HepG2 (cell line): Measurements from ENCODE around the gene MAD2L2. TPM values are rescaled to one million over a fixed set of nuclear protein-coding genes. Genes with fewer than 3 reads are reported as not detected.

Source experiments
- MIER2 ChIP-seq: IDR thresholded peaks from 2 replicates; pipeline ENCODE4 v1.6.1; 2016; ENCODE audit warnings: missing biosample characterization, missing genetic modification reagents
- polyA plus RNA-seq, 8 experiments: library from polyadenylated mRNA; depleted of rRNA in 3 of 8; stranded (reverse) in 7 of 8; unstranded in 1 of 8; fragments of >200 nt; fragmentation: Illumina TruSeq in 4 of 8; extraction: Trizol in 4 of 8; gene quantifications; 2 replicates each; pipeline versions ENCODE4 v1.2.1 to v1.2.3, GENCODE V29; 2011 to 2016; ENCODE audit warnings: low read depth in 4 of 8, missing spikeins in 1 of 8, mixed read lengths in 1 of 8; ENCODE audit not compliant: insufficient read depth in 1 of 8
- total RNA-seq, 5 experiments: library from RNA; depleted of rRNA; stranded (reverse); fragments of >200 nt; fragmentation: Illumina TruSeq; extraction: Trizol; gene quantifications; 2 replicates each; pipeline ENCODE4 v1.2.3, GENCODE V29; 2016; ENCODE audit warnings: low read depth in 1 of 5
- TF ChIP-seq, protein P1 (sequence below): sonication (generic); formaldehyde crosslinking; IDR thresholded peaks from 2 replicates; pipeline ENCODE4 v1.4.0; 2020; ENCODE audit warnings: missing genetic modification reagents
- TF ChIP-seq, protein P2 (sequence below): sonication (generic); formaldehyde crosslinking; IDR thresholded peaks from 2 replicates; pipeline ENCODE4 v1.4.0; 2020; ENCODE audit warnings: low read depth, missing genetic modification reagents
- TF ChIP-seq, protein P3 (sequence below): sonication (generic); formaldehyde crosslinking; IDR thresholded peaks from 2 replicates; pipeline ENCODE4 v1.5.0; 2020; ENCODE audit warnings: mild to moderate bottlenecking, missing genetic modification reagents, moderate library complexity
- TF ChIP-seq, protein P4 (sequence below): IDR thresholded peaks from 2 replicates; pipeline ENCODE4 v1.6.1; 2016; ENCODE audit warnings: low read depth, borderline replicate concordance

MAD2L2 gene
- total and polyA plus RNA-seq, 2 of the 13 experiments (the other 11 are each of a cell fraction or from before 2014, with no cell fraction given), result 51.8 to 53.8 TPM

DNA sequence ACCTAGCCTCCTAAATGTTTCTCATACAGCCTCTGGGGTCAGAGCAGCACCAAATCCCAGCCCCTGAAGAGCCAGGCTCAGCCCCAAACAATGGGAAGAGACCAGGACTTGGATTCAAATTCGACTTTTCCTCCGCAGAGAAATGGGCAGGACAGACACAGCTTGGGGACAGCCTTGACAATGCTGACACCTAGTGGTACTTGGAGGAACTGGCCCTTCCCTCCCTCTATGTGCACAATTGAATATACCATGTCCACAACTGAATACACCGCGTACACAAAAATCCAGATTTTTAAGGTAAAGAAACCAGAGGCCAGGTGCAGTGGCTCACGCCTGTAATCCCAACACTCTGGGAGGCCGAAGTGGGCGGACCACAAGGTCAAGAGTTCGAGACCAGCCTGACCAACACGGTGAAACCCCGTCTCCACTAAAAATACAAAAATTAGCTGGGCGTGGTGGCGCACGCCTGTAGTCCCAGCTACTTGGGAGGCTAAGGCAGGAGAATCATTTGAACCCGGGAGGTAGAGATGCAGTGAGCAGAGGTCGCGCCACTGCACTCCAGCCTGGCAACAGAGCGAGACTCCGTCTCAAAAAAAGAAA is 38.4 kb downstream of the MAD2L2 start (continued):
- TF ChIP-seq, protein P1, sequence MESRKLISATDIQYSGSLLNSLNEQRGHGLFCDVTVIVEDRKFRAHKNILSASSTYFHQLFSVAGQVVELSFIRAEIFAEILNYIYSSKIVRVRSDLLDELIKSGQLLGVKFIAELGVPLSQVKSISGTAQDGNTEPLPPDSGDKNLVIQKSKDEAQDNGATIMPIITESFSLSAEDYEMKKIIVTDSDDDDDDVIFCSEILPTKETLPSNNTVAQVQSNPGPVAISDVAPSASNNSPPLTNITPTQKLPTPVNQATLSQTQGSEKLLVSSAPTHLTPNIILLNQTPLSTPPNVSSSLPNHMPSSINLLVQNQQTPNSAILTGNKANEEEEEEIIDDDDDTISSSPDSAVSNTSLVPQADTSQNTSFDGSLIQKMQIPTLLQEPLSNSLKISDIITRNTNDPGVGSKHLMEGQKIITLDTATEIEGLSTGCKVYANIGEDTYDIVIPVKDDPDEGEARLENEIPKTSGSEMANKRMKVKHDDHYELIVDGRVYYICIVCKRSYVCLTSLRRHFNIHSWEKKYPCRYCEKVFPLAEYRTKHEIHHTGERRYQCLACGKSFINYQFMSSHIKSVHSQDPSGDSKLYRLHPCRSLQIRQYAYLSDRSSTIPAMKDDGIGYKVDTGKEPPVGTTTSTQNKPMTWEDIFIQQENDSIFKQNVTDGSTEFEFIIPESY, result peak; percentile 44; the same call in 1 of the 2 replicates
- TF ChIP-seq, protein P2, sequence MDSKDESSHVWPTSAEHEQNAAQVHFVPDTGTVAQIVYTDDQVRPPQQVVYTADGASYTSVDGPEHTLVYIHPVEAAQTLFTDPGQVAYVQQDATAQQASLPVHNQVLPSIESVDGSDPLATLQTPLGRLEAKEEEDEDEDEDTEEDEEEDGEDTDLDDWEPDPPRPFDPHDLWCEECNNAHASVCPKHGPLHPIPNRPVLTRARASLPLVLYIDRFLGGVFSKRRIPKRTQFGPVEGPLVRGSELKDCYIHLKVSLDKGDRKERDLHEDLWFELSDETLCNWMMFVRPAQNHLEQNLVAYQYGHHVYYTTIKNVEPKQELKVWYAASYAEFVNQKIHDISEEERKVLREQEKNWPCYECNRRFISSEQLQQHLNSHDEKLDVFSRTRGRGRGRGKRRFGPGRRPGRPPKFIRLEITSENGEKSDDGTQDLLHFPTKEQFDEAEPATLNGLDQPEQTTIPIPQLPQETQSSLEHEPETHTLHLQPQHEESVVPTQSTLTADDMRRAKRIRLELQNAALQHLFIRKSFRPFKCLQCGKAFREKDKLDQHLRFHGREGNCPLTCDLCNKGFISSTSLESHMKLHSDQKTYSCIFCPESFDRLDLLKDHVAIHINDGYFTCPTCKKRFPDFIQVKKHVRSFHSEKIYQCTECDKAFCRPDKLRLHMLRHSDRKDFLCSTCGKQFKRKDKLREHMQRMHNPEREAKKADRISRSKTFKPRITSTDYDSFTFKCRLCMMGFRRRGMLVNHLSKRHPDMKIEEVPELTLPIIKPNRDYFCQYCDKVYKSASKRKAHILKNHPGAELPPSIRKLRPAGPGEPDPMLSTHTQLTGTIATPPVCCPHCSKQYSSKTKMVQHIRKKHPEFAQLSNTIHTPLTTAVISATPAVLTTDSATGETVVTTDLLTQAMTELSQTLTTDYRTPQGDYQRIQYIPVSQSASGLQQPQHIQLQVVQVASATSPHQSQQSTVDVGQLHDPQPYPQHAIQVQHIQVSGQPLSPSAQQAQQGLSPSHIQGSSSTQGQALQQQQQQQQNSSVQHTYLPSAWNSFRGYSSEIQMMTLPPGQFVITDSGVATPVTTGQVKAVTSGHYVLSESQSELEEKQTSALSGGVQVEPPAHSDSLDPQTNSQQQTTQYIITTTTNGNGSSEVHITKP (CRISPR knock-in tag), result peak; percentile 78
- TF ChIP-seq, protein P3, sequence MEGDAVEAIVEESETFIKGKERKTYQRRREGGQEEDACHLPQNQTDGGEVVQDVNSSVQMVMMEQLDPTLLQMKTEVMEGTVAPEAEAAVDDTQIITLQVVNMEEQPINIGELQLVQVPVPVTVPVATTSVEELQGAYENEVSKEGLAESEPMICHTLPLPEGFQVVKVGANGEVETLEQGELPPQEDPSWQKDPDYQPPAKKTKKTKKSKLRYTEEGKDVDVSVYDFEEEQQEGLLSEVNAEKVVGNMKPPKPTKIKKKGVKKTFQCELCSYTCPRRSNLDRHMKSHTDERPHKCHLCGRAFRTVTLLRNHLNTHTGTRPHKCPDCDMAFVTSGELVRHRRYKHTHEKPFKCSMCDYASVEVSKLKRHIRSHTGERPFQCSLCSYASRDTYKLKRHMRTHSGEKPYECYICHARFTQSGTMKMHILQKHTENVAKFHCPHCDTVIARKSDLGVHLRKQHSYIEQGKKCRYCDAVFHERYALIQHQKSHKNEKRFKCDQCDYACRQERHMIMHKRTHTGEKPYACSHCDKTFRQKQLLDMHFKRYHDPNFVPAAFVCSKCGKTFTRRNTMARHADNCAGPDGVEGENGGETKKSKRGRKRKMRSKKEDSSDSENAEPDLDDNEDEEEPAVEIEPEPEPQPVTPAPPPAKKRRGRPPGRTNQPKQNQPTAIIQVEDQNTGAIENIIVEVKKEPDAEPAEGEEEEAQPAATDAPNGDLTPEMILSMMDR (CRISPR knock-in tag), result peak; percentile 92
- TF ChIP-seq MIER2 (CRISPR knock-in tag), result peak; percentile 66; the same call in 1 of the 2 replicates
- TF ChIP-seq, protein P4, sequence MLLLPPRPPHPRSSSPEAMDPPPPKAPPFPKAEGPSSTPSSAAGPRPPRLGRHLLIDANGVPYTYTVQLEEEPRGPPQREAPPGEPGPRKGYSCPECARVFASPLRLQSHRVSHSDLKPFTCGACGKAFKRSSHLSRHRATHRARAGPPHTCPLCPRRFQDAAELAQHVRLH, result peak; percentile 34; the same call in 1 of the 2 replicates
